IMR-90 (cell line): ENCODE data around the gene RGS12.

Source experiments
- CHD1 ChIP-seq: IDR thresholded peaks from 2 replicates; pipeline ENCODE4 v1.6.1; 2012; ENCODE audit warnings: low read depth, low read length, improper control_type of control experiment
- FOS ChIP-seq: fragments of 150-350 bp; IDR thresholded peaks from 2 replicates; pipeline ENCODE4 v1.6.1; 2016; ENCODE audit warnings: low read depth, low read length
- MAFK ChIP-seq: IDR thresholded peaks from 2 replicates; pipeline ENCODE4 v1.6.1; 2012; ENCODE audit warnings: low read depth, low read length, improper control_type of control experiment
- MAZ ChIP-seq: IDR thresholded peaks from 2 replicates; pipeline ENCODE4 v1.6.1; 2012; ENCODE audit warnings: low read depth, mild to moderate bottlenecking, low read length, improper control_type of control experiment, moderate library complexity, borderline replicate concordance
- MXI1 ChIP-seq: IDR thresholded peaks from 2 replicates; pipeline ENCODE4 v1.6.1; 2012; ENCODE audit warnings: low read depth, mild to moderate bottlenecking, low read length, moderate library complexity, borderline replicate concordance
- NFE2L2 ChIP-seq: fragments of 150-350 bp; IDR thresholded peaks from 2 replicates; pipeline ENCODE4 v1.6.1; 2016; ENCODE audit warnings: low read depth, mild to moderate bottlenecking, low read length
- POLR2A ChIP-seq: IDR thresholded peaks from 2 replicates; pipeline ENCODE4 v1.6.1; 2012; ENCODE audit warnings: mild to moderate bottlenecking, low read depth, low read length
- RCOR1 ChIP-seq: IDR thresholded peaks from 2 replicates; pipeline ENCODE4 v1.6.1; 2012; ENCODE audit warnings: mild to moderate bottlenecking, low read length, improper control_type of control experiment; ENCODE audit not compliant: insufficient replicate concordance
- TF ChIP-seq, protein P1 (sequence below): conservative IDR thresholded peaks from 2 replicates; pipeline ENCODE4 v1.5.1; 2012; ENCODE audit warnings: mild to moderate bottlenecking, low read depth, low read length, improper control_type of control experiment

GRCh38 chr4:3303923-3304710 lies 11.3 kb downstream of the RGS12 start:
- TF ChIP-seq, protein P1, sequence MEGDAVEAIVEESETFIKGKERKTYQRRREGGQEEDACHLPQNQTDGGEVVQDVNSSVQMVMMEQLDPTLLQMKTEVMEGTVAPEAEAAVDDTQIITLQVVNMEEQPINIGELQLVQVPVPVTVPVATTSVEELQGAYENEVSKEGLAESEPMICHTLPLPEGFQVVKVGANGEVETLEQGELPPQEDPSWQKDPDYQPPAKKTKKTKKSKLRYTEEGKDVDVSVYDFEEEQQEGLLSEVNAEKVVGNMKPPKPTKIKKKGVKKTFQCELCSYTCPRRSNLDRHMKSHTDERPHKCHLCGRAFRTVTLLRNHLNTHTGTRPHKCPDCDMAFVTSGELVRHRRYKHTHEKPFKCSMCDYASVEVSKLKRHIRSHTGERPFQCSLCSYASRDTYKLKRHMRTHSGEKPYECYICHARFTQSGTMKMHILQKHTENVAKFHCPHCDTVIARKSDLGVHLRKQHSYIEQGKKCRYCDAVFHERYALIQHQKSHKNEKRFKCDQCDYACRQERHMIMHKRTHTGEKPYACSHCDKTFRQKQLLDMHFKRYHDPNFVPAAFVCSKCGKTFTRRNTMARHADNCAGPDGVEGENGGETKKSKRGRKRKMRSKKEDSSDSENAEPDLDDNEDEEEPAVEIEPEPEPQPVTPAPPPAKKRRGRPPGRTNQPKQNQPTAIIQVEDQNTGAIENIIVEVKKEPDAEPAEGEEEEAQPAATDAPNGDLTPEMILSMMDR, result no peak
- TF ChIP-seq POLR2A (no peak), CHD1 (no peak), FOS (no peak), MXI1 (no peak), NFE2L2 (no peak), MAZ (no peak), RCOR1 (no peak), MAFK (peak; percentile 86)
